Ishikawa (cell line): Measurements from ENCODE around the gene STK17B.

Experiments
- CREB1 ChIP-seq: IDR thresholded peaks from 2 replicates; pipeline ENCODE4 v1.6.1; 2012; ENCODE audit warnings: low read depth
- EGR1 ChIP-seq: IDR thresholded peaks from 2 replicates; pipeline ENCODE4 v1.6.1; 2012
- MAX ChIP-seq: IDR thresholded peaks from 2 replicates; pipeline ENCODE4 v1.6.1; 2012
- RAD21 ChIP-seq: IDR thresholded peaks from 2 replicates; pipeline ENCODE4 v1.6.1; 2012; ENCODE audit warnings: low read depth
- TAF1 ChIP-seq: IDR thresholded peaks from 2 replicates; pipeline ENCODE4 v1.6.1; 2012; ENCODE audit warnings: low read depth, mild to moderate bottlenecking
- TEAD4 ChIP-seq: IDR thresholded peaks from 2 replicates; pipeline ENCODE4 v1.6.1; 2012
- ZBTB7A ChIP-seq: IDR thresholded peaks from 2 replicates; pipeline ENCODE4 v1.6.1; 2012; ENCODE audit warnings: low read depth

GRCh38 chr2:196159221-196159892 lies 12.0 kb downstream of the STK17B start:
- TF ChIP-seq CREB1 (no peak), TEAD4 (no peak), RAD21 (no peak), TAF1 (no peak), EGR1 (no peak), ZBTB7A (no peak), MAX (no peak)
